GM19025 (cell line): ENCODE results near the gene NECTIN1.
"Not testable (repeated sequence)": the region's sequence is repeated elsewhere in the genome, so short reads cannot be mapped to it uniquely, and the experiment has no call there.

Source experiments
- ATAC-seq: cut with Tn5 transposase; IDR thresholded peaks from one replicate; pipeline ENCODE4 v1.9.1; 2021; ENCODE audit warnings: mild to moderate bottlenecking, low read depth, moderate library complexity; ENCODE audit not compliant: unreplicated experiment

NECTIN1 gene

GRCh38 chr11:119595941-119596340 lies 133.1 kb downstream of the NECTIN1 start:
- ATAC-seq, result not testable (repeated sequence)

GRCh38 chr11:119594639-119595249 lies 134.3 kb downstream of the NECTIN1 start:
- no peak for ATAC-seq

- ATAC-seq, result no peak
Observed at GRCh38 chr11:119593346-119593745, 135.7 kb downstream of the NECTIN1 start.

GRCh38 chr11:119592642-119593041 lies 136.4 kb downstream of the NECTIN1 start:
- no peak for ATAC-seq

- no peak for ATAC-seq
Observed at GRCh38 chr11:119591836-119592310, 137.1 kb downstream of the NECTIN1 start.

GRCh38 chr11:119590651-119591351 lies 138.2 kb downstream of the NECTIN1 start:
- ATAC-seq, result no peak

- ATAC-seq, result no peak
Observed at GRCh38 chr11:119589001-119589400, 140.0 kb downstream of the NECTIN1 start.
